GM19455 (cell line): ENCODE results near the gene CRISPLD2.

Experiments used
- ATAC-seq: cut with Tn5 transposase; IDR thresholded peaks from one replicate; pipeline ENCODE4 v1.9.1; 2021; ENCODE audit not compliant: unreplicated experiment

Gene CRISPLD2

GRCh38 chr16:84948851-84949610, 129.2 kb downstream of the CRISPLD2 start:
- no peak for ATAC-seq

- ATAC-seq, result no peak
These were observed 130.1 kb downstream of the CRISPLD2 start for GRCh38 chr16:84949772-84950436.

GRCh38 chr16:84950906-84951305, 131.1 kb downstream of the CRISPLD2 start:
- no peak for ATAC-seq

GRCh38 chr16:84952335-84953189, 132.8 kb downstream of the CRISPLD2 start:
- no peak for ATAC-seq

GRCh38 chr16:84953190-84953746, 133.5 kb downstream of the CRISPLD2 start:
- no peak for ATAC-seq

- no peak for ATAC-seq
These were observed 135.6 kb downstream of the CRISPLD2 start for GRCh38 chr16:84955427-84955826.

GRCh38 chr16:84957192-84957591, 137.4 kb downstream of the CRISPLD2 start:
- no peak for ATAC-seq

- no peak for ATAC-seq
These were observed 138.0 kb downstream of the CRISPLD2 start for GRCh38 chr16:84957792-84958191.
